Measurements from ENCODE around the gene PRKN.

DNA sequence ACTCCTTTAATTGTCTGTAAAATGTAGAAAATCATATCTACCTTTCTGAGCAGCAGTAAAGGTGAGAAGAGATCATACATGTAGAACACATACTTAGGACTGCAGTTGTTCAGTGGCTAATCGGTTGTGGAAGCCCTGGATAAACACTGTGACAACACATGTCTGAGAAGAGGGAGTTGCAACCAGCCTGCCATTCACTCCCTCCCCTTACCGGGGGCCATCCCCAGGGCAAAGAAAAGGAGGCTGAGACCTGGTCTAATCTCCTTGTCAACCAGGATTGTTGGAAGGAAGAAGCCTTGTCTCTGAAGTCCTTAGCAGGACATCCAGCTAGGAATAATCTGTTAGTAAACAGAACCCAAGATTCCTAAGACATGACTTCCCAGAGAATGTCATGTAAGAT lies 991.2 kb downstream of the PRKN start:
- no peak for TF ChIP-seq POLR2AphosphoS5 (IDR thresholded peaks at IDR 0.05)
- no peak for TF ChIP-seq POLR2A (IDR thresholded peaks at IDR 0.05)
